ENCODE results near the gene FGFR2. TPM values are rescaled to one million over a fixed set of nuclear protein-coding genes. Genes with fewer than 3 reads are reported as not detected.

FGFR2 gene
- total RNA-seq, 4 donors from 2014 or later: 65.6 to 149 (median 122) TPM

- intact Hi-C loops (cut with DNase I): no loop called here
- TF ChIP-seq POLR2A (IDR thresholded peaks at IDR 0.05) (no peak), CTCF (IDR thresholded peaks at IDR 0.05) (no peak)
- Histone ChIP-seq H3K27me3 (no peaks in the 10 kb centered on the region), H3K27ac (no peak overlapping the region), H3K4me1 (peaks cover 4 to 14% of the 10 kb centered on the region in 2 donors), H3K4me3 (replicated peaks in 1 of 3) (no peak overlapping the region), H3K36me3 (no peaks in the 10 kb centered on the region), H3K9me3 (no peaks in the 10 kb centered on the region)
- WGBS, 2 donors: 94 to 95% methylated on average over 10 of the region's 10 CpGs
- DNase-seq: no peak
Measured at GRCh38 chr10:121551210-121551885, 46.9 kb downstream of the FGFR2 start.

- WGBS, 2 donors: 93 to 96% methylated on average over 5 of the region's 5 CpGs
- H3K27ac ChIP-seq: no peak overlapping the region
- H3K36me3 ChIP-seq: no peaks in the 10 kb centered on the region
- no peak for DNase-seq
- no peaks in the 10 kb centered on the region for H3K9me3 ChIP-seq
- H3K4me1 ChIP-seq: peaks cover 19 to 27% of the 10 kb centered on the region in 2 donors
- H3K4me3 ChIP-seq (replicated peaks in 1 of 3): no peak overlapping the region
- no peaks in the 10 kb centered on the region for H3K27me3 ChIP-seq
- intact Hi-C loops (cut with DNase I): no loop called here
- TF ChIP-seq POLR2A (IDR thresholded peaks at IDR 0.05): no peak
- no peak for TF ChIP-seq CTCF (IDR thresholded peaks at IDR 0.05)
Measured at GRCh38 chr10:121544301-121544869, 53.9 kb downstream of the FGFR2 start.

GRCh38 chr10:121543545-121543944 is 54.7 kb downstream of the FGFR2 start:
- intact Hi-C loops (cut with DNase I): no loop called here
- Histone ChIP-seq H3K27me3 (no peaks in the 10 kb centered on the region), H3K36me3 (no peaks in the 10 kb centered on the region), H3K4me3 (replicated peaks in 1 of 3) (no peak overlapping the region), H3K4me1 (peaks cover 26 to 34% of the 10 kb centered on the region in 2 donors), H3K27ac (peak overlapping the region in 2 of 3 donors; percentile 55 to 57), H3K9me3 (no peaks in the 10 kb centered on the region)
- TF ChIP-seq CTCF (IDR thresholded peaks at IDR 0.05) (no peak), POLR2A (IDR thresholded peaks at IDR 0.05) (no peak)
- DNase-seq: no peak
- 80 to 84% methylated on average over 7 of the region's 7 CpGs for WGBS, 2 donors

- intact Hi-C loops (cut with DNase I): no loop called here
- no peak overlapping the region for H3K4me3 ChIP-seq (replicated peaks in 1 of 3)
- no peak for DNase-seq
- TF ChIP-seq CTCF (IDR thresholded peaks at IDR 0.05): no peak
- TF ChIP-seq POLR2A (IDR thresholded peaks at IDR 0.05): no peak
- H3K4me1 ChIP-seq: peaks cover 26 to 34% of the 10 kb centered on the region in 2 donors
- 81 to 83% methylated on average over 8 of the region's 8 CpGs for WGBS, 2 donors
- H3K36me3 ChIP-seq: peaks cover 0 to 5% of the 10 kb centered on the region in 2 donors
- H3K9me3 ChIP-seq: no peaks in the 10 kb centered on the region
- H3K27ac ChIP-seq: peak overlapping the region; percentile 5 to 57 (median 34)
- H3K27me3 ChIP-seq: no peaks in the 10 kb centered on the region
Measured at GRCh38 chr10:121541450-121542120, 56.7 kb downstream of the FGFR2 start.

Data from thyroid gland (tissue), 4 donors.